Stimulated activated CD8-positive, alpha-beta memory T cell treated with anti-CD3 and anti-CD28 coated beads, Interleukin-7, amount 100 ng/mL, for 4 hours (primary cell): ENCODE results near the gene GPR132.
"Not testable (repeated sequence)": the region's sequence is repeated elsewhere in the genome, so short reads cannot be mapped to it uniquely, and the experiment has no call there.

Source experiments
- DNase-seq, 2 donors: peaks; one replicate each; pipeline ENCODE4 v3.0.0-alpha.2; 2020; ENCODE audit warnings: low read depth in 2 of 2

Gene GPR132

DNA sequence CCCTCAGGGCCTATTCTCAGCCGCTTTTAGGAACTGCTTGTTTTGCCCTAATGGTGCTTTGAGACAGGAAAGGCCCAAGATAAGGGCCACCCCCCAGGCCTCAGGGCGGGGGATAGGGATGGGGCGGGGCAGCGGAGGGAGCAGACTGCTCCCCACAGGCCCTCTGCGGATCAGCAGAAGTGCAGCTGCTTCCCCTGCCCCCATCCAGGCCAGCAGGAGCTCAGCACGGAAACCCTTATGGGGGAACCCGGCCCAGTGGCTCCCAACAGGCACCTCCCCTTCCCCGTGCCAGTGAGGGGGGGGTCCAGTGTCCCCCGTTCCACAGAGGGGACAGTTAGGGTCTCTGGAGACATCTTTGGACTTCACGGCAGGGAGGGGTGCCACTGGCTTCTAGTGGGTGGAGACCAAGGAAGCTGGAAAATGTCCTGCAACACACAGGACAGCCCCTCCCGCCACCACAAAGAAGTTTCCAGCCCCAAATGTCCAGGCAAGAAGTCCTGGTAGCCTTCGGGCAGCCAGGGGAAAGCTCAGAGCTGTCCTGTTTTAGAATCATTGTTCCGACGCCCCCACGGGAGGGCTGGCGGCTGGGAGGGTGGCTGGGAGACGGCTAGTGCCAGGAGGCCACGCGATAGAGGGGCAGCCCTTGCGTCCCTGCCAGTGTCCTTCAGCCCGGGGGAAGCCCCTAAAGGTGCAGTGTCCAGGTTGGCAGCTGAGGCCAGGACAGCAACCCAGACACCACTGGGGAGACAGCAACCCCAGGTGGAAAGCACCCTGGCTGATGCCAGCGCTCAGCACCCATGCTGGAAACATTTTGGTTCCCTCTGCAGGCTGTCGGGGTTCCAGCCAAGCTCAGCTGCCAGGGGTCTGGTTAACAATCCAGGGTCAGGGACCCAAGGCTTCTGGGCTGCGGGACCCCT lies 10.4 kb upstream of the GPR132 start:
- DNase-seq = no peak

GRCh38 chr14:105074601-105075053 lies 9.4 kb upstream of the GPR132 start:
- no peak for DNase-seq

- DNase-seq = no peak
These were observed 8.7 kb upstream of the GPR132 start for GRCh38 chr14:105073720-105074600.

GRCh38 chr14:105072892-105073719 lies 7.9 kb upstream of the GPR132 start:
- DNase-seq = no peak

DNA sequence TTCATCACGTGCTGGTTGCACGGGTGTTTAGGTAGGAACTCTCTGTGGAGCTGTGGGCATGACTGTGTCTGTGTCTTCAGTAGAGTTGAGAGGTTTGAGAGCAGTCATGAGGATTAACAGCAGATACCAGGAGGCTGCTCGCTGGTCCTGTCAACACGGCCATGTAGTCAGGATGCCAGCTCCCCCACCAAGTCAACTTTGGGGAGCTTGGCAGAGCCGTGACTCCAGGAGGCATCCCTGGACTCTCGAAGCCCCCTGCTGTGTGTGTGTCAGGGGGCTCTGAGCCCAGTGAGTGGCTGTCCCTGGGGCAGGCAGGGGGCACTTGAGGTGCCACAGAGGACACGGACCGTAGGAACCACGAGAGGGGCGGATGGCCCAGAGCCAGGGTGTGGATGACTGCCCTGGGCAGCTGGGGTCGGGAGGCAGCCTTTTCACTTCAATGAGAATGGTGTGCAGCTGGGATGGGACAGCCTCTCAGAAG lies 7.2 kb upstream of the GPR132 start:
- no peak for DNase-seq

- DNase-seq = no peak
These were observed 6.7 kb upstream of the GPR132 start for GRCh38 chr14:105071942-105072341.

- DNase-seq = no peak
These were observed 6.1 kb upstream of the GPR132 start for GRCh38 chr14:105071326-105071725.

DNA sequence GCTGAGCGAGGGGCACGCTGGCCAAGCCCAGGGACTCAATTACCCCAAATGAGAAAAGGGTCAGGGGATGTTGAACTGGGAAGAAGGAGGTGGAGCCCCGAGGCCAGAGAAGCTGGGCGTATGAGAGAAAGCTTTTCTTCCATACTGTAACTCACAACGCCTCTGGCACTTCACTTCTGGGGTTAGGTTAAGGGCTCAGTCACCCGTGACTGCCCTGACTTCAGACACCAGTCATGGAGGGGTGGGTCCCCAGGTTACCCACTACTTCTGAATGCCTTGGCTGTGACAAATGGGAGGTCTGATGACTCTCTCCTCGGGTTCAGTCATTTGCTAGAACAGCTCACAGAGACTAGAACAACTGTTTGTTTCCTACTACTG lies 5.5 kb upstream of the GPR132 start:
- no peak for DNase-seq

DNA sequence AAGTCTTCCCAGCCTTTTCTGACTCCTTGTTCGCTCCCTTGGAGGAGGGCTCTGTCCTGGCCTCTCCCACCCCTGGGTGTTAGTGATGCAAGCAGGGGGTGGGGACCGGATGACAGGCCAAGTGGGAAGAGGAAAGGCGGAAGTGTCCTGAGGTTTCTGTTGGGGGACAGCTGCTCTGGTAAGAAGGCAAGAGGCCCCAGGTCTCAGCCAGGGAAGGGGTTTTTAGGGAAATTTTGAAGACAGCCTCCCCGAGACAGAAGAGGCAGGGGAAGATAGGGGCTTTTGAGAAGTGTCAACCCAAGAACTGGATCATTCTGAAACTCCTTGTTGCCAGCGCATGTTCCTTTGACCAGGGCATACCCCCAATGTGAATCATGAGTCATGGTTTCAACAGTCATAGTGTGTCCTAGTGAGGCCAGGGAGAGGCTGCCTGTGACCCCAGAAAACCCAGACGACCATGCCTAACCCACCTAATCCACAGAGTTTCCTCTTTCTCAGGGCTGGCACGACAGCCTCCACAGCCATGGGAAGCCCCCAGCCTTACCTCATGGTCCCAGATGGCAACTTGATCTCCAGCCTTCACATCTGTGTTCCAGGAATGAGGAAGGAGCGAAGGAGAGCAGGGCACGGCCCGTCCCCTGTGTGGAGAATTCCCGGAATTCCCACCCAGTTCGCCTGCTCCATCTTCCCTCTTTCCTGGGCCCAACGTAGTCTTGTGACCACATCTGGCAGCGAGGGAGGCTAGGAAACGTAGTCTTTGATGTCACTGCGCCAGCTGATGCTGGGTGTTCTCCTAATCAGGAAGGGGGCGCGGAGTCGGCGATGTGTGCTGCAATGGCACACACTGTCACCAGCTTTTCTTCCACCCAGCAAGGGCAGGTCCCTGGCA lies 4.9 kb upstream of the GPR132 start:
- DNase-seq = no peak

DNA sequence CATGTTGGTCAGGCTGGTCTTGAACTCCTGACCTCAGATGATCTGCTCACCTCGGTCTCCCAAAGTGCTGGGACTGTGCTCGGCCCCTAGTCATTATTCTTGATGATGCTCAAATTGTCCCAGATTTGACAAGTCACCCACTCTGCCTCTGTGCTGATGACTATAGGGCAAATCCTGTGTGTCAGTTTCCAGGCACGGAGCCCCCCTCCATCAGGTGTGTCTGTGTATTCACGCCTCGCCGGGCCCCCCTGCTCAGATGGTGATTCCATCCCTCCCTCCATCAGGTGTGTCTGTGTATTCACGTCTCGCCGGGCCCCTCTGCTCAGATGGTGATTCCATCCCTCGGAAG lies 4.3 kb upstream of the GPR132 start:
- no peak for DNase-seq

DNA sequence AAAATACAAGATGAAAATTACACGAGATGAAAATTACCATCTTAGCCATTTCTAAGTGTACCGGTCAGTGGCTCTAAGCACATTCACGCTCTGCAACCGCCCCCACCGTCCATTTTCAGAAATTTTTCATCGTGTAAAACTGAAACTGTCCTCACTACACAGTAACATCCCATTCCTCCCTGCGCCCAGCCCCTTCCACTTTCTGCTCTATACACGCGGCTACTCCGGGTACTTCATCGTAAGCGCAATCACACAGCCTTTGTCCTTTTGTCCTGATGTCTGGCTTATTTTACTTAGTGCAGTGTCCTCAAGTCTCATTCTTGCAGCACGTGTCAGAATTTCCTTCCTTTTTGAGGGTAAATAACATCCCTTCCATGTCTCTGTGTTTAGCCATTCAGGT lies 3.6 kb upstream of the GPR132 start:
- no peak for DNase-seq

DNA sequence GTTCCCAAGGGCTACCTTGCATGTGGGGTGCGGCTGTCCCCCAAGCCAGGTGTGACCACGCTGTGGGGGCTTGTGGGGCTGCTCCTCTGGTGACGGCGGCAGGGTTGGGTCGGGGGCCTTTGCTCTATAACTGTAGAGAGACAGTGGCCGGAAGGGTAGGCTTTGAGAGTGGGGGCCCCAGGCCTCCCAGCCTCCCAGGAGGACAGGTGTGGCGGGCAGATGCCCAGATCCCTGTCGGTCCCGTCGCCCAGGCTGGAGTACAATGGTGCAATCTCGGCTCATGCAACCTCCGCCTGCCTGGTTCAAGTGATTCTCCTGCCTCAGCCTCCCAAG lies 2.7 kb upstream of the GPR132 start:
- no peak for DNase-seq

- peak in 1 of 2 donors; percentile 48 for DNase-seq
These were observed 2.1 kb upstream of the GPR132 start for GRCh38 chr14:105067140-105067968.

DNA sequence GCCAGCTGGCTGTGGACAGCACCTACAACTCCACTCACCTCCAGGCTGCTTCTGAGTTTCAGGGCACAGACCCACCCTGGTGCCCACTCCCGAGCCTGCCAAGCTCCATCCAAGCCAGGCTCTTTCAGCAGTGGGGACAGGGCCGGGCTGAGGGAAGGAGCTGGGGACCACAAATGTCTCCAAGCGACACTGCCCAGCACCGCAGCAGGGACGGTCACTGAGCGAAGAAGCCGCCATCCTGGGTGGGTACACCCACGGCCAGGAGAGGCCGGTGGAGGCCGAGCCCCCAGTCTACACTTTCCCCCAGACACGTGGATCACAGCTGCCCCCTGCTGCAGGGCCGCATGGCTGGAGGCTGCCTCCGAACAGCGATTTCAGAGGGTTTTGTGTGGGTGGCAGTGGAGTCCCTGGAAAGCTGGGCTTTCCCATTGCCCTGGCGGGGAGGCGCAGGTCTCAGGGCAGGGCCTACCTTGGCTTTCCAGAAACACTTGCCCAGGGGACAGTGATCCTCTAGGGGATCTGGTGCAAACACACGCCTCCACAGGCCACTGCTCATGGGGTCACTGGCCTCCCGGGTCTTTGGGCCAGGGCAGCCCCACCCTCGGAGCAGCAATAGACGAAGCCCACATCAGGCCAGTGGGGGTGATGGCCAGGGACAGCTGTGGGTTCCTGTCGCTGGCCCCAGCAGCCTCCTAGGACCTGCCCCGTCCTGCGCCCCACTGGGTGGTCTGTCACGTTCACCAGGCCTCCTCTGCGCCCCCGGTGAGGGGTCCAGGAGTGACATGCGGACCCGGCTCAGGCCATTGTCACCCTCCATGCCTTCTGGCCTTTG lies 1.2 kb upstream of the GPR132 start:
- DNase-seq = no peak

DNA sequence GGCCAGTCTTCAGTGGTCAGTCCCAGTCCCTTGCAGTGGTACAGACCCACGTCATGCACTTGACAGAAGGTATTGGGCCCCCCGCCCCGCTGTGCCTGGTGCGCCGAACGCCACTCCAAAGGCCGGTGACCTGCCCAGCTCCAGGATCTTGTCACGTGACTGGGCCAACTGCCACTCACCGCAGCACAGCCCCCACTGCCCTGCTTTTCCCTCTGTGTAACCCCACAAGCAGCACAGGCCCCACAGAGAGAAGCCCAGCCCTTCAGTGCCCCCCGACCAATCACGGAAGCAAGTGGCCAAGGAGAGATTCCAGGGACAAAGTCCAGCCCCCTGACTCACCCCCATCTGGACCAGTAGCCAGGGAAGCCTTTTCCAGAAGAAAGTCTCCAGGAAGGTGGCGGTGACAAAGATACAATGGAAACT lies 498 bp downstream of the GPR132 start:
- DNase-seq = no peak

GRCh38 chr14:105064001-105064400 lies 1.2 kb downstream of the GPR132 start:
- no peak for DNase-seq

DNA sequence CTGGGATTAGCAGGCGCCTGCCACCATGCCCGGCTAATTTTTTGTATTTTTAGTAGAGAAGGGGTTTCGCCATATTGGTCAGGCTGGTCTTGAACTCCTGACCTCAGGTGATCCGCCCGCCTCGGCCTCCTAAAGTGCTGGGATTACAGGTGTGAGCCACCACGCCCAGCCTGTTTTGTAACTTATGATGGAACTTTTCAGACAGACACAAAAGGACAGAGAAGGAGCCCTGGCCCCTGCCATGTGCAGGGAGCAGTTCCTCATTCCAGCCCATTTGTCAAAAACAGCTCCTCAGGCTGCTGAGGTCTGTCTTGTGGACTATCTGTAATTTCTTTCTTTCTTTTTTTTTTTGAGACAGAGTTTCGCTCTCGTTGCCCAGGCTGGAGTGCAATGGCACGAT lies 1.7 kb downstream of the GPR132 start:
- not testable (repeated sequence) for DNase-seq

DNA sequence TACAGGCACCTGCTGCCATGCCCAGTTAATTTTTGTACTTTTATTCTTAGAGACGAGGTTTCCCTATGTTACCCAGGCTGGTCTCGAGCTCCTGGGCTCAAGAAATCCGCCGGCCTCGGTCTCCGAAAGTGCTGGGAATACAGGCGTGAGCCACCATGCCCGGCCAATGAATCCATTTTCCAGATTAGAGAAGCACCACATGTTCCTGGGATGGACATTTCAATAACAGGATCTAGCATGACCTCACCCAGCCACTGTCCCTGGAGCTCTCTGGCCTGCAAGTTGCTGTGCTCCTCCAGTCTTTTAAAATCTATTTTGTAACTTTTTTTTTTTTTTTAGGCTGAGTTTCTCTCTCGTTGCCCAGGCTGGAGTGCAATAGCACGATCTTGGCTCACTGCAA lies 2.2 kb downstream of the GPR132 start:
- DNase-seq = no peak

DNA sequence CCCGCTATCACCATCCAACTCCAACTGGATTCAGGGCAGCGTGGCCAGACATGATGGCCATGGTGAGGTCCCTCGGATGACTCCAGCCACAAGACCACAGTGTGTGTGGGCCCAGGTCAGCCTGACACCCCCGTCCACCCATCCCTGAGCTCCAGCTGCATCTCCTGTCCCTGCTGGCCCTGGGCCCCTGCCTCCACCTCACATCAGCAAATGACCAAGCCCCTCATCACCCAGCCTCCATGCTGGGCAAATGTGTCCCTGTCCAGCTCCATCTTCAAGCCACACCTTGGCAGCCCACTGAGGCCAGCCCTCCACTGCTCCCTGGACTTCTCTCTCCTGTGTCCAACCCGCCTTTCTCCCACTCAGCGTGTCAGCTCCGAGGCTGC lies 3.2 kb downstream of the GPR132 start:
- DNase-seq = no peak
